ENCODE measurements around the gene SLC37A4.

DNA sequence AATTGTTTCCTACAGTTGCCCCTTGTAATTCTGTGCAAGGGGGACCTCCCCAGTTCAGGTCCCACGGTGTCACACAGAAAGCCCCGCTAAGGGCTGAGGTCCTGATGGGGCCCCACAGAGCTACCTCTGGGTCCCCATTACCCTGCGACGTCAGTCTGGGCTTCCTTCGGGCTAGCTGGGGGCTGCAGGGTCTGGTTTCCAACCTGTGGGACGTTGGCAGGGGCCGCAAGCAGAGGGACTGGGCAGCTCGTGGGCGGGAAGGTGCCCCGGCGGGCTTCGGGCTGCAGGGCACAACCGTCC, 698 bp downstream of the SLC37A4 start:
- TF ChIP-seq, protein P1, sequence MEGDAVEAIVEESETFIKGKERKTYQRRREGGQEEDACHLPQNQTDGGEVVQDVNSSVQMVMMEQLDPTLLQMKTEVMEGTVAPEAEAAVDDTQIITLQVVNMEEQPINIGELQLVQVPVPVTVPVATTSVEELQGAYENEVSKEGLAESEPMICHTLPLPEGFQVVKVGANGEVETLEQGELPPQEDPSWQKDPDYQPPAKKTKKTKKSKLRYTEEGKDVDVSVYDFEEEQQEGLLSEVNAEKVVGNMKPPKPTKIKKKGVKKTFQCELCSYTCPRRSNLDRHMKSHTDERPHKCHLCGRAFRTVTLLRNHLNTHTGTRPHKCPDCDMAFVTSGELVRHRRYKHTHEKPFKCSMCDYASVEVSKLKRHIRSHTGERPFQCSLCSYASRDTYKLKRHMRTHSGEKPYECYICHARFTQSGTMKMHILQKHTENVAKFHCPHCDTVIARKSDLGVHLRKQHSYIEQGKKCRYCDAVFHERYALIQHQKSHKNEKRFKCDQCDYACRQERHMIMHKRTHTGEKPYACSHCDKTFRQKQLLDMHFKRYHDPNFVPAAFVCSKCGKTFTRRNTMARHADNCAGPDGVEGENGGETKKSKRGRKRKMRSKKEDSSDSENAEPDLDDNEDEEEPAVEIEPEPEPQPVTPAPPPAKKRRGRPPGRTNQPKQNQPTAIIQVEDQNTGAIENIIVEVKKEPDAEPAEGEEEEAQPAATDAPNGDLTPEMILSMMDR (IDR thresholded peaks at IDR 0.05): no peak
- TF ChIP-seq POLR2A (IDR thresholded peaks at IDR 0.05): no peak

Measured in esophagus squamous epithelium (tissue), 4 donors.